ENCODE data around the gene TEKT5. TPM values are rescaled to one million over a fixed set of nuclear protein-coding genes. Genes with fewer than 3 reads are reported as not detected.
A peak's percentile ranks its signal among the peaks of the same experiment; 100 is the strongest.

TEKT5 gene
- total and polyA plus RNA-seq, 9 of the 15 experiments (the other 6 are each of a cell fraction or from before 2014, with no cell fraction given) = 0.10 to 0.19 TPM; not detected in 7

- TF ChIP-seq CHD7 (IDR thresholded peaks at IDR 0.05; ENCODE audit: low read depth, low read length) (no peak), ZNF280B (CRISPR knock-in tag; IDR thresholded peaks at IDR 0.05) (no peak), TAF9B (IDR thresholded peaks at IDR 0.05; ENCODE audit: partially characterized antibody) (peak; percentile 37), HDAC8 (tag; IDR thresholded peaks at IDR 0.05) (no peak), ZFPM2 (CRISPR knock-in tag; IDR thresholded peaks at IDR 0.05) (no peak), PHF20 (IDR thresholded peaks at IDR 0.05; ENCODE audit: partially characterized antibody) (peak; percentile 66), ZNF766 (CRISPR knock-in tag; conservative IDR thresholded peaks at IDR 0.05) (no peak), EGR1 (conservative IDR thresholded peaks at IDR 0.05) (no peak)
- TF ChIP-seq, protein P1, sequence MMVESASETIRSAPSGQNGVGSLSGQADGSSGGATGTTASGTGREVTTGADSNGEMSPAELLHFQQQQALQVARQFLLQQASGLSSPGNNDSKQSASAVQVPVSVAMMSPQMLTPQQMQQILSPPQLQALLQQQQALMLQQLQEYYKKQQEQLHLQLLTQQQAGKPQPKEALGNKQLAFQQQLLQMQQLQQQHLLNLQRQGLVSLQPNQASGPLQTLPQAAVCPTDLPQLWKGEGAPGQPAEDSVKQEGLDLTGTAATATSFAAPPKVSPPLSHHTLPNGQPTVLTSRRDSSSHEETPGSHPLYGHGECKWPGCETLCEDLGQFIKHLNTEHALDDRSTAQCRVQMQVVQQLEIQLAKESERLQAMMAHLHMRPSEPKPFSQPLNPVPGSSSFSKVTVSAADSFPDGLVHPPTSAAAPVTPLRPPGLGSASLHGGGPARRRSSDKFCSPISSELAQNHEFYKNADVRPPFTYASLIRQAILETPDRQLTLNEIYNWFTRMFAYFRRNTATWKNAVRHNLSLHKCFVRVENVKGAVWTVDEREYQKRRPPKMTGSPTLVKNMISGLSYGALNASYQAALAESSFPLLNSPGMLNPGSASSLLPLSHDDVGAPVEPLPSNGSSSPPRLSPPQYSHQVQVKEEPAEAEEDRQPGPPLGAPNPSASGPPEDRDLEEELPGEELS (CRISPR knock-in tag; IDR thresholded peaks at IDR 0.05; ENCODE audit: borderline replicate concordance) = no peak
- TF ChIP-seq, protein P2, sequence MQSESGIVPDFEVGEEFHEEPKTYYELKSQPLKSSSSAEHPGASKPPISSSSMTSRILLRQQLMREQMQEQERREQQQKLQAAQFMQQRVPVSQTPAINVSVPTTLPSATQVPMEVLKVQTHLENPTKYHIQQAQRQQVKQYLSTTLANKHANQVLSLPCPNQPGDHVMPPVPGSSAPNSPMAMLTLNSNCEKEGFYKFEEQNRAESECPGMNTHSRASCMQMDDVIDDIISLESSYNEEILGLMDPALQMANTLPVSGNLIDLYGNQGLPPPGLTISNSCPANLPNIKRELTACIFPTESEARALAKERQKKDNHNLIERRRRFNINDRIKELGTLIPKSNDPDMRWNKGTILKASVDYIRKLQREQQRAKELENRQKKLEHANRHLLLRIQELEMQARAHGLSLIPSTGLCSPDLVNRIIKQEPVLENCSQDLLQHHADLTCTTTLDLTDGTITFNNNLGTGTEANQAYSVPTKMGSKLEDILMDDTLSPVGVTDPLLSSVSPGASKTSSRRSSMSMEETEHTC (IDR thresholded peaks at IDR 0.05) = no peak
These were observed 43.7 kb upstream of the TEKT5 start (continued) for GRCh38 chr16:10738231-10739077.
